SK-N-SH treated with all-trans-retinoic acid at 6 μM for 48 hours (cell line): ENCODE results near the gene BCAR3.

Source experiments
- ARNTL ChIP-seq: fragments of 450-650 bp; formaldehyde crosslinking; IDR thresholded peaks from 2 replicates; pipeline ENCODE4 v1.5.0; 2020; ENCODE audit warnings: low read depth, mild to moderate bottlenecking, moderate library complexity, borderline replicate concordance
- ESRRG ChIP-seq: fragments of 250-450 bp; sonication (Bioruptor Pico); IDR thresholded peaks from 2 replicates; pipeline ENCODE4 v1.6.1; 2021; ENCODE audit warnings: mild to moderate bottlenecking
- ISL1 ChIP-seq: fragments of 250-450 bp; sonication (Bioruptor Pico); IDR thresholded peaks from 2 replicates; pipeline ENCODE4 v2.1.2; 2022; ENCODE audit warnings: mild to moderate bottlenecking, moderate library complexity
- OSR1 ChIP-seq: fragments of 250-450 bp; sonication (Bioruptor Pico); IDR thresholded peaks from 2 replicates; pipeline ENCODE4 v1.8.0; 2022; ENCODE audit warnings: moderate library complexity, mild to moderate bottlenecking, inconsistent platforms
- RARB ChIP-seq: fragments of 250-450 bp; sonication (Bioruptor Pico); IDR thresholded peaks from 2 replicates; pipeline ENCODE4 v1.8.0; 2021; ENCODE audit warnings: mild to moderate bottlenecking, moderate library complexity
- ZFP30 ChIP-seq: fragments of 450-650 bp; formaldehyde crosslinking; IDR thresholded peaks from 2 replicates; pipeline ENCODE4 v1.5.0; 2022; ENCODE audit warnings: mild to moderate bottlenecking, moderate library complexity
- TF ChIP-seq, protein P1 (sequence below): fragments of 250-450 bp; sonication (Bioruptor Pico); IDR thresholded peaks from 2 replicates; pipeline ENCODE4 v1.5.0; 2020; ENCODE audit warnings: mild to moderate bottlenecking, moderate library complexity
- TF ChIP-seq, protein P2 (sequence below): fragments of 250-450 bp; sonication (Bioruptor Pico); IDR thresholded peaks from 2 replicates; pipeline ENCODE4 v1.8.0; 2020; ENCODE audit warnings: mild to moderate bottlenecking, moderate library complexity, borderline replicate concordance

DNA sequence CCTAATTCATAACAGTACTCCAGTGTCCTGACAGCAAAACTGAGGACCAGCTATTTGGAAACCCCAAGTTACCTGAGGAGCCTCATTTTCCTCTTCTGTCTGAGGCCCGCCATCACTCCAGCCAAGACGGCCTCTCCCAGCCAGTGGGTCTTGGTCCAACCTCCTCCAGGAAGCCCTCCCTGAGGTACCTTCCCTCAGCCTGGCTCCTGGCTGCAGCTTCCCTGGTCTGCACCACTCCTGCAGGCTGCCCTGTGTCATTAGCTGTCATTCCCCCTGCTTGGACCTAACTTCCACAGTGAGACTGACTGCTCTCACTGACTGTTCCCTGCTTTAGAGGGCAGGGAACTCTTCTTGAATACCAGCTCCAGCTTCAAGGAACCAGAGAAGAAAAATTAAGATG lies 33.0 kb downstream of the BCAR3 start:
- TF ChIP-seq ISL1 (CRISPR knock-in tag) (no peak), ESRRG (CRISPR knock-in tag) (no peak), ZFP30 (no peak), OSR1 (no peak), RARB (no peak), ARNTL (no peak)
- TF ChIP-seq, protein P1, sequence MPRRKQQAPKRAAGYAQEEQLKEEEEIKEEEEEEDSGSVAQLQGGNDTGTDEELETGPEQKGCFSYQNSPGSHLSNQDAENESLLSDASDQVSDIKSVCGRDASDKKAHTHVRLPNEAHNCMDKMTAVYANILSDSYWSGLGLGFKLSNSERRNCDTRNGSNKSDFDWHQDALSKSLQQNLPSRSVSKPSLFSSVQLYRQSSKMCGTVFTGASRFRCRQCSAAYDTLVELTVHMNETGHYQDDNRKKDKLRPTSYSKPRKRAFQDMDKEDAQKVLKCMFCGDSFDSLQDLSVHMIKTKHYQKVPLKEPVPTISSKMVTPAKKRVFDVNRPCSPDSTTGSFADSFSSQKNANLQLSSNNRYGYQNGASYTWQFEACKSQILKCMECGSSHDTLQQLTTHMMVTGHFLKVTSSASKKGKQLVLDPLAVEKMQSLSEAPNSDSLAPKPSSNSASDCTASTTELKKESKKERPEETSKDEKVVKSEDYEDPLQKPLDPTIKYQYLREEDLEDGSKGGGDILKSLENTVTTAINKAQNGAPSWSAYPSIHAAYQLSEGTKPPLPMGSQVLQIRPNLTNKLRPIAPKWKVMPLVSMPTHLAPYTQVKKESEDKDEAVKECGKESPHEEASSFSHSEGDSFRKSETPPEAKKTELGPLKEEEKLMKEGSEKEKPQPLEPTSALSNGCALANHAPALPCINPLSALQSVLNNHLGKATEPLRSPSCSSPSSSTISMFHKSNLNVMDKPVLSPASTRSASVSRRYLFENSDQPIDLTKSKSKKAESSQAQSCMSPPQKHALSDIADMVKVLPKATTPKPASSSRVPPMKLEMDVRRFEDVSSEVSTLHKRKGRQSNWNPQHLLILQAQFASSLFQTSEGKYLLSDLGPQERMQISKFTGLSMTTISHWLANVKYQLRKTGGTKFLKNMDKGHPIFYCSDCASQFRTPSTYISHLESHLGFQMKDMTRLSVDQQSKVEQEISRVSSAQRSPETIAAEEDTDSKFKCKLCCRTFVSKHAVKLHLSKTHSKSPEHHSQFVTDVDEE (CRISPR knock-in tag), result no peak
- TF ChIP-seq, protein P2, sequence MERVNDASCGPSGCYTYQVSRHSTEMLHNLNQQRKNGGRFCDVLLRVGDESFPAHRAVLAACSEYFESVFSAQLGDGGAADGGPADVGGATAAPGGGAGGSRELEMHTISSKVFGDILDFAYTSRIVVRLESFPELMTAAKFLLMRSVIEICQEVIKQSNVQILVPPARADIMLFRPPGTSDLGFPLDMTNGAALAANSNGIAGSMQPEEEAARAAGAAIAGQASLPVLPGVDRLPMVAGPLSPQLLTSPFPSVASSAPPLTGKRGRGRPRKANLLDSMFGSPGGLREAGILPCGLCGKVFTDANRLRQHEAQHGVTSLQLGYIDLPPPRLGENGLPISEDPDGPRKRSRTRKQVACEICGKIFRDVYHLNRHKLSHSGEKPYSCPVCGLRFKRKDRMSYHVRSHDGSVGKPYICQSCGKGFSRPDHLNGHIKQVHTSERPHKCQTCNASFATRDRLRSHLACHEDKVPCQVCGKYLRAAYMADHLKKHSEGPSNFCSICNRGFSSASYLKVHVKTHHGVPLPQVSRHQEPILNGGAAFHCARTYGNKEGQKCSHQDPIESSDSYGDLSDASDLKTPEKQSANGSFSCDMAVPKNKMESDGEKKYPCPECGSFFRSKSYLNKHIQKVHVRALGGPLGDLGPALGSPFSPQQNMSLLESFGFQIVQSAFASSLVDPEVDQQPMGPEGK, result no peak
